Stomach (tissue), 4 donors: ENCODE results near the gene ABHD2.

Source experiments
- CTCF ChIP-seq, 7 experiments: fragments of 450-650 bp in 4 of 7; fragments of 200-600 bp in 3 of 7; sonication (generic) in 3 of 7; IDR thresholded peaks; one replicate each; pipeline ENCODE4 v1.5.1; 2016 to 2019; ENCODE audit warnings: antibody characterized with exemption in 7 of 7, control low read depth in 2 of 7, mild to moderate bottlenecking in 1 of 7
- POLR2AphosphoS5 ChIP-seq, 3 donors: sonication (generic); formaldehyde crosslinking; IDR thresholded peaks; one replicate each; pipeline ENCODE4 v1.6.1; 2016; ENCODE audit warnings: antibody characterized with exemption in 3 of 3

DNA sequence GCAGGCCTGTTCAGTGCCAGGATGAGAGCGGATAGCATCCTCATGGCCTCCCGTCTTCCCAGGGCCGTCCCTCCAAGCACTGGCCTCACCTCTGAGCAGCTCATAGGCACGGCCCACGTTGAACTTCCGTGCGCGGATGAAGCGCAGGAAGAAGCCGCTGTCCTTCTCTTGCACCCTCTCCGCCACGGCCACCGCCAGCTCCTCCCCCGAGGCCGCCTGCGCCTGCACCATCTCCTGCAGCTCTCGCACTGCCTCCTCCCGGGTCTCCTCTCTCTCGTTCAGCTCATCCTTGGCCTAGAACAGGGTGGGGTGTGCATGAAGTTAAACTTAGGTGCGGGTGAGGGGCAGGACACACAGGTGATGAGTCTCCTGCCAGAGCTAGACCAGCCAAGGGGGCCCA is 128.8 kb downstream of the ABHD2 start:
- TF ChIP-seq POLR2AphosphoS5 (IDR thresholded peaks at IDR 0.05) (no peak), CTCF (IDR thresholded peaks at IDR 0.05) (no peak)
